ENCODE measurements around the gene MRPS6. TPM values are rescaled to one million over a fixed set of nuclear protein-coding genes. Genes with fewer than 3 reads are reported as not detected.
A peak's percentile ranks its signal among the peaks of the same experiment; 100 is the strongest.

MRPS6 gene
- total RNA-seq, 4 donors from 2014 or later = 39.3 to 56.7 (median 45.8) TPM

DNA sequence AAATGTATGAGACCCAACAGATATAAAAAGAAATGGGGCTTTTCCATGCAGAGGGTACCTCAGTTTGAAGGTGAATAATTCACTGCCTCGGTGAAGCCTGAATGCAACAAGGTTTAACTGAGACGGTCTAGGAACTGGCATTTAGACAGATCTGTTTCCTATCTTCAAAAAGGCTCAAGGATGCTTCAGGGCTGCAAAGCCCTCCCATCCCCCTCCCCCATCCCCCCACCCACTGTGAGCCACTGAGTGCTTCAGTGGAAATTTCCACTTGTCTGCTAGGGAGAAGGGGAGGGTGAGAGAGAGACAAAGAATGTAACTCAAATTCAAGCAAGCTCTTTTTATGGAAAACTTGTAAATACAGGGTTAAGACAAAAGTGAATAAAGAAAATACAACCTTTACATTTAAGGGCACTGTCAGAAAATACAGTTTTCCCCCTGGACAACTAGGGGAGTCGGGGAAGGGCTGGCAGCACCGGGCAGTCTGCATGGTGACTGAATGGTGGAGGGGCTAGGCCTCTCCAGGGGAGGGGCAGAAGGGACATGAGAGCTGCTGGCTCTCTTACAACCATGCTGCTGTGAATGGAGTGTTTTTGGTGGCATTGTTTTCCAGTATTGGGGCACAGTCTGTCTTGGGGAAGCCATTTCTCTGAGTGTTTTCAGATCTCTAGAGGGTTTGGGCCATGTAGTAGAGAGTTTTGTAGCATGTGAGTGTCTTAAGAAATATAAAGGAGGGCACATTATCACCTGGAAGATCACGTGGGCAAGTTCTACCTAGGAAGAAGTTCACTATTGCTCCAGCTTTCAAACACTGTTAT is 56.7 kb downstream of the MRPS6 start:
- peak overlapping the region; percentile 50 for H3K27ac ChIP-seq
- no peaks in the 10 kb centered on the region for H3K27me3 ChIP-seq
- peaks cover 14% of the 10 kb centered on the region for H3K36me3 ChIP-seq
- DNase-seq (ENCODE audit: low spot score in 2 of 2) = no peak
- H3K9me3 ChIP-seq = no peaks in the 10 kb centered on the region
- 70% methylated on average over 5 of the region's 5 CpGs for WGBS
- TF ChIP-seq POLR2A (IDR thresholded peaks at IDR 0.05) (no peak), POLR2AphosphoS5 (IDR thresholded peaks at IDR 0.05) (no peak), EP300 (IDR thresholded peaks at IDR 0.05) (no peak)
- TF ChIP-seq, protein P1, sequence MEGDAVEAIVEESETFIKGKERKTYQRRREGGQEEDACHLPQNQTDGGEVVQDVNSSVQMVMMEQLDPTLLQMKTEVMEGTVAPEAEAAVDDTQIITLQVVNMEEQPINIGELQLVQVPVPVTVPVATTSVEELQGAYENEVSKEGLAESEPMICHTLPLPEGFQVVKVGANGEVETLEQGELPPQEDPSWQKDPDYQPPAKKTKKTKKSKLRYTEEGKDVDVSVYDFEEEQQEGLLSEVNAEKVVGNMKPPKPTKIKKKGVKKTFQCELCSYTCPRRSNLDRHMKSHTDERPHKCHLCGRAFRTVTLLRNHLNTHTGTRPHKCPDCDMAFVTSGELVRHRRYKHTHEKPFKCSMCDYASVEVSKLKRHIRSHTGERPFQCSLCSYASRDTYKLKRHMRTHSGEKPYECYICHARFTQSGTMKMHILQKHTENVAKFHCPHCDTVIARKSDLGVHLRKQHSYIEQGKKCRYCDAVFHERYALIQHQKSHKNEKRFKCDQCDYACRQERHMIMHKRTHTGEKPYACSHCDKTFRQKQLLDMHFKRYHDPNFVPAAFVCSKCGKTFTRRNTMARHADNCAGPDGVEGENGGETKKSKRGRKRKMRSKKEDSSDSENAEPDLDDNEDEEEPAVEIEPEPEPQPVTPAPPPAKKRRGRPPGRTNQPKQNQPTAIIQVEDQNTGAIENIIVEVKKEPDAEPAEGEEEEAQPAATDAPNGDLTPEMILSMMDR (IDR thresholded peaks at IDR 0.05) = no peak
- peaks cover 50% of the 10 kb centered on the region for H3K4me1 ChIP-seq
- no peak overlapping the region for H3K4me3 ChIP-seq

DNA sequence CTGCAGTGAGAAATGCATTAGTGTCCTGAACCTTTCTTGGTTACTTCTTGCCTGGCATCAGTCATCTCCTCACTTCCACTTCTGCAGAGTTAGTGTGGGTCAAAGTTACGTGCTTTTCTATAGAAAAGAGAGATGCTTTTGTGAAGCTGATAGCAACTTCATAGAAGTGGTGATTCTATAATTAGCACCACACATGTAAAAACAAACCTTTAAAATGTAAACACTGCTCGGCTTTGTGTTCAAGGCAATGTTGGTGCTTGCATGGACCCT is 57.3 kb downstream of the MRPS6 start:
- H3K36me3 ChIP-seq = peaks cover 14% of the 10 kb centered on the region
- H3K4me1 ChIP-seq = peaks cover 50% of the 10 kb centered on the region
- no peak for DNase-seq (ENCODE audit: low spot score in 2 of 2)
- H3K27ac ChIP-seq = no peak overlapping the region
- TF ChIP-seq, protein P1 (IDR thresholded peaks at IDR 0.05) = no peak
- TF ChIP-seq EP300 (IDR thresholded peaks at IDR 0.05) (no peak), POLR2A (IDR thresholded peaks at IDR 0.05) (no peak), POLR2AphosphoS5 (IDR thresholded peaks at IDR 0.05) (no peak)
- H3K9me3 ChIP-seq = no peaks in the 10 kb centered on the region
- WGBS = 77% methylated on average over 2 of the region's 2 CpGs
- H3K4me3 ChIP-seq = no peak overlapping the region
- no peaks in the 10 kb centered on the region for H3K27me3 ChIP-seq

DNA sequence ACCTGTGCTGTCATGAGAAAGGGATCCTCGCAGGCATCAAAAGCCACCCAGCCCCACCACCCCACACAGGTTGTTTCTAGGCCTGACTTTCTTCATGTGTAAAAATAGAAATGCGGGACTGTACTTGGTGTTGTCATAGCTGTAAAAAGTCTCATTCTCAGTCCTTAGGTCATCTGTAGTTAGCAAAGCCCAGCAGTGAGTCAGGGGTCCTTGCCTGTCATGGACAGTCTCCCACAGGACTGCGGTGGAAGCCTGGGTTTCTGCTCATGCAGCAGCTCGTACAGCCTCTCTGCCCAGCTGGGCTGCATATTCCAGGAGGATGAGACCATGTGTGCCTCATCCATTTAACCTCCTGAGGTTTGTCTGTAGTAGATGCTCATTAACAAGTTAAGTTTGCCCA is 58.2 kb downstream of the MRPS6 start:
- Histone ChIP-seq H3K4me1 (peaks cover 42% of the 10 kb centered on the region), H3K4me3 (no peak overlapping the region), H3K36me3 (peaks cover 8% of the 10 kb centered on the region), H3K27me3 (no peaks in the 10 kb centered on the region), H3K27ac (no peak overlapping the region), H3K9me3 (no peaks in the 10 kb centered on the region)
- TF ChIP-seq POLR2AphosphoS5 (IDR thresholded peaks at IDR 0.05) = no peak
- TF ChIP-seq POLR2A (IDR thresholded peaks at IDR 0.05) = no peak
- TF ChIP-seq EP300 (IDR thresholded peaks at IDR 0.05) = no peak
- TF ChIP-seq, protein P1 (IDR thresholded peaks at IDR 0.05) = no peak
- WGBS = 94% methylated on average over 4 of the region's 4 CpGs
- DNase-seq (ENCODE audit: low spot score in 2 of 2) = no peak

GRCh38 chr21:34132202-34132601 is 58.8 kb downstream of the MRPS6 start:
- WGBS = 95% methylated on average over 13 of the region's 13 CpGs
- no peak for DNase-seq (ENCODE audit: low spot score in 2 of 2)
- H3K36me3 ChIP-seq = peaks cover 8% of the 10 kb centered on the region
- no peak overlapping the region for H3K4me3 ChIP-seq
- no peak overlapping the region for H3K27ac ChIP-seq
- peaks cover 37% of the 10 kb centered on the region for H3K4me1 ChIP-seq
- TF ChIP-seq, protein P1 (IDR thresholded peaks at IDR 0.05) = no peak
- TF ChIP-seq POLR2AphosphoS5 (IDR thresholded peaks at IDR 0.05) = no peak
- TF ChIP-seq EP300 (IDR thresholded peaks at IDR 0.05) = no peak
- no peak for TF ChIP-seq POLR2A (IDR thresholded peaks at IDR 0.05)
- H3K9me3 ChIP-seq = no peaks in the 10 kb centered on the region
- no peaks in the 10 kb centered on the region for H3K27me3 ChIP-seq

- no peak overlapping the region for H3K27ac ChIP-seq
- H3K27me3 ChIP-seq = no peaks in the 10 kb centered on the region
- no peak for DNase-seq (ENCODE audit: low spot score in 2 of 2)
- no peak overlapping the region for H3K4me3 ChIP-seq
- 75% methylated on average over 4 of the region's 4 CpGs for WGBS
- H3K4me1 ChIP-seq = peaks cover 37% of the 10 kb centered on the region
- peaks cover 8% of the 10 kb centered on the region for H3K36me3 ChIP-seq
- no peaks in the 10 kb centered on the region for H3K9me3 ChIP-seq
- TF ChIP-seq, protein P1 (IDR thresholded peaks at IDR 0.05) = no peak
- TF ChIP-seq POLR2A (IDR thresholded peaks at IDR 0.05) (no peak), EP300 (IDR thresholded peaks at IDR 0.05) (no peak), POLR2AphosphoS5 (IDR thresholded peaks at IDR 0.05) (no peak)
Measured at GRCh38 chr21:34132926-34133325, 59.5 kb downstream of the MRPS6 start.

Measured in suprapubic skin (tissue), 4 donors.